Measurements from ENCODE around the gene CNOT4.

CNOT4 gene

GRCh38 chr7:135391514-135391913 is 118.4 kb downstream of the CNOT4 start:
- DNase-seq: no peak

- DNase-seq: no peak
Observed at GRCh38 chr7:135390829-135391228, 119.1 kb downstream of the CNOT4 start.

GRCh38 chr7:135389971-135390370 is 119.9 kb downstream of the CNOT4 start:
- DNase-seq: no peak

- no peak for DNase-seq
Observed at GRCh38 chr7:135388616-135389015, 121.3 kb downstream of the CNOT4 start.

GRCh38 chr7:135386776-135387175 is 123.1 kb downstream of the CNOT4 start:
- no peak for DNase-seq

- no peak for DNase-seq
Observed at GRCh38 chr7:135386181-135386580, 123.7 kb downstream of the CNOT4 start.

- DNase-seq: no peak
Observed at GRCh38 chr7:135385209-135385608, 124.7 kb downstream of the CNOT4 start.

- no peak for DNase-seq
Observed at GRCh38 chr7:135383525-135384175, 126.3 kb downstream of the CNOT4 start.

- no peak for DNase-seq
Observed at GRCh38 chr7:135382173-135382572, 127.7 kb downstream of the CNOT4 start.

- DNase-seq: no peak
Observed at GRCh38 chr7:135381369-135381768, 128.5 kb downstream of the CNOT4 start.

GRCh38 chr7:135380351-135380750 is 129.6 kb downstream of the CNOT4 start:
- DNase-seq: no peak

- no peak for DNase-seq
Observed at GRCh38 chr7:135377171-135377570, 132.7 kb downstream of the CNOT4 start.

GRCh38 chr7:135375908-135376699 is 133.8 kb downstream of the CNOT4 start:
- DNase-seq: no peak

GRCh38 chr7:135374736-135375135 is 135.2 kb downstream of the CNOT4 start:
- DNase-seq: no peak

- no peak for DNase-seq
Observed at GRCh38 chr7:135372222-135372621, 137.7 kb downstream of the CNOT4 start.

GRCh38 chr7:135370656-135371055 is 139.2 kb downstream of the CNOT4 start:
- DNase-seq: no peak

- no peak for DNase-seq
Observed at GRCh38 chr7:135369405-135369804, 140.5 kb downstream of the CNOT4 start.

- DNase-seq: no peak
Observed at GRCh38 chr7:135368416-135369186, 141.3 kb downstream of the CNOT4 start.

GRCh38 chr7:135366843-135367508 is 142.9 kb downstream of the CNOT4 start:
- no peak for DNase-seq

GRCh38 chr7:135365721-135366120 is 144.2 kb downstream of the CNOT4 start:
- DNase-seq: no peak

- DNase-seq: no peak
Observed at GRCh38 chr7:135364206-135364605, 145.7 kb downstream of the CNOT4 start.

GRCh38 chr7:135362871-135363270 is 147.0 kb downstream of the CNOT4 start:
- no peak for DNase-seq

GRCh38 chr7:135361788-135362187 is 148.1 kb downstream of the CNOT4 start:
- no peak for DNase-seq

All from activated CD4-positive, CD25-positive, alpha-beta regulatory T cell treated with anti-CD3 and anti-CD28 coated beads, Interleukin-2, amount 50 U/mL, for 72 hours (primary cell).